ENCODE data around the gene OBP2A.
"Not testable (repeated sequence)": the region's sequence is repeated elsewhere in the genome, so short reads cannot be mapped to it uniquely, and the experiment has no call there.

OBP2A gene, protein sequence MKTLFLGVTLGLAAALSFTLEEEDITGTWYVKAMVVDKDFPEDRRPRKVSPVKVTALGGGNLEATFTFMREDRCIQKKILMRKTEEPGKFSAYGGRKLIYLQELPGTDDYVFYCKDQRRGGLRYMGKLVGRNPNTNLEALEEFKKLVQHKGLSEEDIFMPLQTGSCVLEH

GRCh38 chr9:135545646-135546176, at the start of gene OBP2A:
TSS of gene OBP2A (plus strand) at chr9:135546126. CDS start at chr9:135546181, 55 bp downstream.
- DNase-seq: not testable (repeated sequence)

DNA sequence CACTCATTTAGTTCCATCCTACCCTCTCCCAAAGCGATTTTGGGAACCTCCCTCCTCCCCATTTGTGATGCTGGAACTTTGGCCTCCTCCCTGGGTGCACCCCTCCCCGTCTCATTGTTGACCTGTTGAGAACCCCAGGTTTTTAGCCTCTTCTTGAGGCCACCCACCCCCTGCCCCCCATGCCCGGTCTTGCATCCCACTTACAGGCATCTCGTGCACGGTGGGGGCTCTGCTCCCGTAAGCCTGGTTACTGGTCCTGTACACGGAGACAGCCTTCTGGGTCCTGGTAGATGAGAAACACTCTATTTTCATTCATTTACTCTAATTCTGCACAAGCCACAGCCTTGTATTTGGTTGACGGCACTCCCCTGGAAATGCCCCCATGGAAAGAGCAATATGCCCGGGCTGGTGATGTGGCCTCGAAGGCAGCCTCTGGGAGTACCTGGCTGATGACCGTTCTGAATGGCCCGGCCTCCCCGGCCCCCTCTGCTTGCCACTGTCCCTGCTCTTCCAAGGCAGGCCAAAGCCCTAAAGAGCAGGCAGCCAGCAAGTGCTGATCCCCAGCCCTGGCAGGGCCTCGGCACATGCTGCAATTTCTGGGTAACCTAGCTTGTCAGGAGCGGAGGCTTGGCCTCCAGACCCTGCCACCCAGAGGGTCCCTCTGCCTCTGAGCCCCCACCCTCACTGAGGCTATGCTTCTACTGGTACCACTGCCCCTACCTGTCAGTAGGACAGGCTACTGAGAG, 47.4 kb upstream of the OBP2A start:
- DNase-seq: no peak

GRCh38 chr9:135499326-135500070, 46.4 kb upstream of the OBP2A start:
- peak; percentile 26 to 77 for DNase-seq

GRCh38 chr9:135500071-135500524, 45.8 kb upstream of the OBP2A start:
- DNase-seq: no peak

GRCh38 chr9:135500525-135501260, 45.2 kb upstream of the OBP2A start, which contains the start of gene MRPS2:
TSS of gene MRPS2 (plus strand) at chr9:135500682. CDS start at chr9:135500711, 29 bp downstream.
- DNase-seq: peak; percentile 58 to 69

DNA sequence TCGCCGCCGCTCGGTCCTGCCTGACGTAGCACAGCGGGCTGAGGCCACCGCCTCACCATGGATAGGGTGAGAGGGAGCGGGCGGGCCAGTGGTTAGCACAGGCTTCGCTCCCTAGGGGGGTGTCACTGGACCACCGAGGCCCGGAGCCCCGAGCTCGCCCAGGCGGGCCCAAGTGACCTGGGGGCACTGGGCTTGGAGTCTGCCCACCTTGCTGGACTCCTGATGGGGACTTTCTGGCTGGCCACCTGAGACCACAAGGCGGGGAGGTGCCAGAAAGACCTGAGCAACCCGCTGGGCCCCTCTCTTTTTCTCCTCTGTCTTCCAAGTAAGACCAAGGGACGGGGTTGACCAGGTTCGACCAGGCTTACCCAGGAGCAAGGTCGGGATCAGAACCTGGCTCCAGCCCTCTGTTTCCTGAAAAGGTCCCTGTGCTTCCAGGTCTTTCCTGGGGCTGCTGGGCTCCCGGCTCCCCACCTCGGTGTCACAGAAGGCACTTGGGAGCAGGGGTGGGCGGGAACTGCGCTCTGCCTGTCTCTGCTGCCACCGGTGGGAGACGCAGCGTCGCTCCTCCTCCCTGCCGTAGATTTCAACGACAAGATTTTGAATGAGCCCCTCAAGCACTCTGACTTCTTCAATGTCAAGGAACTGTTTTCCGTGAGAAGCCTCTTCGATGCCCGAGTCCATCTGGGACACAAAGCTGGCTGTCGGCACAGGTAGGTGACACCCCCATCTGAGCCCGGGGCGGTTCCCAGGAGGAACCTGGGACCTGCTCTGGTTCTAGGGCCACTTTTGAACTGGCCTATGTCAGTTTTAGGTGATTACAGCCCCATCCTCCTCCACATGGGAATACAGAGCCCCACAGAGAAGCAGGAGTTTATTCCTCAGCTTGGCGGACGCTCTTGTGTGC, 44.4 kb upstream of the OBP2A start:
- no peak for DNase-seq

DNA sequence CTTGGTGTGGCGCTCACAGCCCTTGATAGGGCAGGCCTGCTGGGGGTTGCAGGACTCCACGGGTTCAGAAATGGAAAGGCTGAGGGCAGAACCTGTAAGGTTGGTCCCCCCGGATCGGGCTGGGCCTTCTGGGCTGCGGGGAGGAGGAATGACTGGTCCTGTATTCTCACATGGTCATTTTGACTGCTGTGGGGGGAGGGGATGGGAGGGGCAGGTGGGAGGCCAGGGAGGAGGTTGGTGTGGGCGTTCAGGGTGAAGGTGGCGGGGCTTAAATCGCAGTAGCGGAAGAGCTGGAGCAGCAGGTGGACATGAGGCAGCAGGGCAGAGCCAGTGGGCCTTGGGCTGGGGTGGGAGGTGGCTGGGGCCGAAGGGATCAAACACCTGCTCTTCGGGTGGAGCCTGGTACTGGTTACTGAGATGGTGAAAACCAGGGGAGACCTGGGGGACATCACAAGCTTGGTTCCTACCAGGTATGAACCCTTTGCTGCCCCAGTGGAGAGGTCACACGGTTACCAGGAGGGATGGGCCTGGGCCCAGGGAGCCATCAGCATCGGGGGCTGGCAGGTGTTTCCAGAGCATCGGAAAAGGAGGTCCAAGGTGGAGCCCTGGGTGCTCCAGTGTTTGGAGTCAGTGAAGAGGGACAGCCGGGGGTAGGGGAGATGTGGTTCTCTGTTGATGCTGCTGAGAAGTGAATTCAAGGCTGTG, 43.6 kb upstream of the OBP2A start:
- no peak for DNase-seq

DNA sequence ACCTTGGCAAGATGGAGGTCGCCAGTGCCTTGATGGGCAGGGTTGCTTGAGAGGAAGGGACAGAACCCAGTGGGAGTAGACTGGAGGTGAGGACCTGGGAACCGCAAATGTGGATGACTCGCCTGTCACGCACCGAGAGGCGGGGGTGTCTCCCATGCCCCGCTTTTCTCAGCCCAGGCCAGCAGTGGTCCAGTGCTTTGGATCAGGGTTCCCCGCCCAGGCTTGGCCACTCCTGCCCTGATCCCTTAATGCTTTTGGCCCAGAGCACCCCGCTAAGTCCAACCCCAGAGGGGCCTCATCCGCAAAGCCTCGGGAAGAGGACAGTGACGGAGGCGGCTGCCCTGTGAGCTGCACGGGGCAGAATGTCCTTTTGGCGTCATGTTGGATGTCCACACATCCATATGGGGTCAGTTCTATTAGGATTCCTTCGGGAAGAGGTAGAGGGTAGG, 43.0 kb upstream of the OBP2A start:
- DNase-seq: no peak

- DNase-seq: no peak
These were observed 42.3 kb upstream of the OBP2A start for GRCh38 chr9:135503371-135504261.

- DNase-seq: peak in 1 of 2 experiments; percentile 9
These were observed 41.4 kb upstream of the OBP2A start for GRCh38 chr9:135504262-135505243.

DNA sequence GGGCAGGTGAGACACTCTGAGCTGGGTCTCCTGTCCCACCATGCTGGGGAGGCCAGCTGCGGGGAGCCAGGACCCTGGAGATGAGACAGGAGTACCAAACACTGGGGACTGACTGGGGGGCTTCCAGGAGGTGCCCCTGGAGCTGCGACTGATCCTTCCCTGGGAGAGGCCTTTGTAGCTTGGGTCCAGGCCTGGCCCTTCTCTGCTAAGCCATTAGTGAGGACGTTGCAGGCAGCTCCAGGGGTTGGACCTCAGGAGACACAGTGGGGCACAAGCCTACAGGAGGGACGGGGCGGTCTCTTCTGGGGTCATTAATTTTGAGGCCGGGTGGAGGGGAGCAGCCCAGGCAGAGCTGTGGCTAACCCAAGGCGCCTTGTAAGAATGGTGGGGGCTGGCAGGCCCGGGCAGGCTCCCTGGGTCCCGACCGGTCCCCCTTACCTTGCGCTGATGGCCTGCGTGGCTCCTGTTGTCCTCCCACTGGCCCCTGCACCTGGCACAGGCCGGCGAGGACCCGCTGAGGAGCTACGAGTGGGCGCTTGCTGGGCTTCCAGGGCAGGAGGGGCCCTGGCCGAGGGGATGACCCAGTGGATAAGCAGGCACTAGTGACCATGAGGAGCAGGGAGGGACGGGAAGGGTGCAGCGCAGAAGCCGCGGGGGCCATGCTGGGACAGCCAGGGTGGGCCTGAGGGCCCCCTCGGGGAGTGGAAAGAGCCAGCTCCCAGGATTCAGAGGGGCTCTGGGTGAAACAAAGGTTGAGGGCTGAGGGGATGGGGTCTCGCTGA, 40.3 kb upstream of the OBP2A start:
- DNase-seq: no peak

GRCh38 chr9:135506327-135507103, 39.4 kb upstream of the OBP2A start:
- no peak for DNase-seq

GRCh38 chr9:135507104-135508035, 38.6 kb upstream of the OBP2A start:
- DNase-seq: no peak

GRCh38 chr9:135508211-135508820, 37.6 kb upstream of the OBP2A start:
- DNase-seq: no peak

GRCh38 chr9:135509458-135509857, 36.5 kb upstream of the OBP2A start:
- DNase-seq: no peak
